Testis (tissue), 3 donors: ENCODE results near the gene VDR. TPM values are rescaled to one million over a fixed set of nuclear protein-coding genes. Genes with fewer than 3 reads are reported as not detected.

ENCODE experiments used
- DNase-seq: peaks from one replicate; pipeline ENCODE4 v3.0.0-alpha.2; 2019
- H3K27ac ChIP-seq, 2 donors: fragments of 200-600 bp; sonication (generic); one replicate each; pipeline ENCODE4 v1.5.1; 2019
- H3K27me3 ChIP-seq: fragments of 200-600 bp; sonication (generic); one replicate; pipeline ENCODE4 v1.5.1; 2019
- H3K36me3 ChIP-seq: fragments of 200-600 bp; sonication (generic); one replicate; pipeline ENCODE4 v1.5.1; 2017; ENCODE audit warnings: low read depth; ENCODE audit errors: missing control alignments
- H3K4me1 ChIP-seq: fragments of 200-600 bp; sonication (generic); one replicate; pipeline ENCODE4 v1.5.1; 2019
- H3K4me3 ChIP-seq, 2 donors: fragments of 200-600 bp; sonication (generic); one replicate each; pipeline ENCODE4 v1.5.1; 2017 to 2019
- H3K9me3 ChIP-seq: fragments of 200-600 bp; sonication (generic); one replicate; pipeline ENCODE4 v1.5.1; 2017
- POLR2A ChIP-seq: fragments of 450-650 bp; IDR thresholded peaks from one replicate; pipeline ENCODE4 v1.6.1; 2017; ENCODE audit warnings: antibody characterized with exemption, mild to moderate bottlenecking, moderate library complexity
- WGBS, 2 donors: methylation state at CpG; one replicate each; pipeline ENCODE4 v1.1.5; 2018; 5-methylcytosine and 5-hydroxymethylcytosine counted together
- intact Hi-C: fragments of 100-400 bp; cut with DNase I; formaldehyde crosslinking; loops from one replicate; pipeline ENCODE4 v1.15.1; 2023; ENCODE audit warnings: low total_unique reads
- polyA plus RNA-seq: library from polyadenylated mRNA; stranded (reverse); fragments of 350-450 nt; fragmentation: Illumina TruSeq; extraction: RNeasy Lipid Tissue Mini Kit (QIAGEN cat#74804); gene quantifications from one replicate; pipeline ENCODE4 v1.2.3, GENCODE V29; 2014; ENCODE audit warnings: low read depth, low replicate concordance; ENCODE audit not compliant: insufficient read depth
- total RNA-seq, 2 donors: library from RNA; depleted of rRNA; stranded (reverse); fragments of >200 nt; gene quantifications; one replicate each; pipeline ENCODE4 v1.2.3, GENCODE V29; 2016
- TF ChIP-seq, protein P1 (sequence below), 3 experiments: fragments of 450-650 bp in 2 of 3; fragments of 200-600 bp in 1 of 3; sonication (generic) in 1 of 3; IDR thresholded peaks; one replicate each; pipeline ENCODE4 v1.5.1; 2016 to 2019; ENCODE audit warnings: antibody characterized with exemption in 3 of 3, mild to moderate bottlenecking in 2 of 3, moderate library complexity in 1 of 3

VDR gene
- total and polyA plus RNA-seq, 3 donors from 2014 or later, result 1.4 to 3.7 (median 2.9) TPM

GRCh38 chr12:47886510-47887240 lies 18.1 kb downstream of the VDR start:
- Histone ChIP-seq H3K4me1 (peaks cover 9% of the 10 kb centered on the region), H3K36me3 (no peaks in the 10 kb centered on the region), H3K9me3 (no peaks in the 10 kb centered on the region), H3K4me3 (no peak overlapping the region), H3K27me3 (no peaks in the 10 kb centered on the region), H3K27ac (no peak overlapping the region)
- intact Hi-C loops, result no loop called here
- 78 to 83% methylated on average over 13 of the region's 13 CpGs for WGBS, 2 donors
- no peak for TF ChIP-seq POLR2A
- TF ChIP-seq, protein P1, sequence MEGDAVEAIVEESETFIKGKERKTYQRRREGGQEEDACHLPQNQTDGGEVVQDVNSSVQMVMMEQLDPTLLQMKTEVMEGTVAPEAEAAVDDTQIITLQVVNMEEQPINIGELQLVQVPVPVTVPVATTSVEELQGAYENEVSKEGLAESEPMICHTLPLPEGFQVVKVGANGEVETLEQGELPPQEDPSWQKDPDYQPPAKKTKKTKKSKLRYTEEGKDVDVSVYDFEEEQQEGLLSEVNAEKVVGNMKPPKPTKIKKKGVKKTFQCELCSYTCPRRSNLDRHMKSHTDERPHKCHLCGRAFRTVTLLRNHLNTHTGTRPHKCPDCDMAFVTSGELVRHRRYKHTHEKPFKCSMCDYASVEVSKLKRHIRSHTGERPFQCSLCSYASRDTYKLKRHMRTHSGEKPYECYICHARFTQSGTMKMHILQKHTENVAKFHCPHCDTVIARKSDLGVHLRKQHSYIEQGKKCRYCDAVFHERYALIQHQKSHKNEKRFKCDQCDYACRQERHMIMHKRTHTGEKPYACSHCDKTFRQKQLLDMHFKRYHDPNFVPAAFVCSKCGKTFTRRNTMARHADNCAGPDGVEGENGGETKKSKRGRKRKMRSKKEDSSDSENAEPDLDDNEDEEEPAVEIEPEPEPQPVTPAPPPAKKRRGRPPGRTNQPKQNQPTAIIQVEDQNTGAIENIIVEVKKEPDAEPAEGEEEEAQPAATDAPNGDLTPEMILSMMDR (IDR thresholded peaks at IDR 0.05), result no peak
- DNase-seq, result no peak

DNA sequence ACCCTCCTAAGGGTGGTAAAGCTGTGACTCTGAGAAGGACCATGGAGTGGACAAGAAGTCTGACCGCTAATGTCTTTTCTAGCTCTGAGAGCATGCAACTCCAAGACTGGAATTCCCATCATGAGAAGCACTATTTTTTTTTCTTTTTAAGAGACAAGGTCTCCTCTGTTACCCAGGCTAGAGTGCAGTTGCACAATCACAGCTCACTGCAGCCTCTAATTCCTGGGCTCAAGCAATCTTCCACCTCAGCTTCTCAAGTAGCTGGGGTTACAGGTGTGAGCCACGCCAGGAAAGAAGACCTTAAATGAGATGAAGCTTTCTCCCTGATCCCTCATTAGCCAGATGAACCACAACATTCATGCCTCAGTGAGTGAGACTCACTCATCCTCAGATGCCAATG lies 19.2 kb downstream of the VDR start:
- H3K27me3 ChIP-seq, result no peaks in the 10 kb centered on the region

DNA sequence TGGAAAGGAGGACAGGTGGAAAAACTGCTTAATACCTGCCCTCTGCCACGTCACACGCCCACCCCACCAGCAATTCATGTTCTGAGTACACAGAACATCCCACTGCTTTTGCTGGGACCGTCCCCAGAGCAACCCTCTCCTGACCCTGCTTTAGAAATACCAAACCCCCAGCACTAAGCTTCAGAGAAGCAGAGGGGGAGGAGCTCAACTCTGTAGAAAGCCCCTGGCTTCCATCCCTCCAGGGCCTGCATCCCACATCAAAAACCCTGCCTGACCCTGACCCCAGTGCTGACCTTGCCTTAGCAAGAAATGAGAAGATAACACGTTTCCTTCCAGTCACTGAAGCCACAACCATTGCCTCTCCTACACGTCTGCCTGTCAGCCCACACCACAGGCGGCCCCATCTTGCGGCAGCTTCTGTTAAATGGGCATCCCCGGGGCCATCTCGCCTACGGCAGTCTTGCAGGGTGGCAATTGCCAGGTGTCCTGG lies 19.7 kb downstream of the VDR start:
- intact Hi-C loops, result no loop called here
- Histone ChIP-seq H3K4me1 (peaks cover 9% of the 10 kb centered on the region), H3K27me3 (no peaks in the 10 kb centered on the region), H3K27ac (no peak overlapping the region), H3K36me3 (no peaks in the 10 kb centered on the region), H3K4me3 (no peak overlapping the region), H3K9me3 (no peaks in the 10 kb centered on the region)
- 79 to 80% methylated on average over 7 to 10 of the region's 10 CpGs for WGBS, 2 donors
- no peak for DNase-seq
- TF ChIP-seq POLR2A, result no peak
- TF ChIP-seq, protein P1 (IDR thresholded peaks at IDR 0.05), result no peak

More for the DNA sequence above, 19.2 kb downstream of the VDR start:
- no peak for TF ChIP-seq POLR2A
- TF ChIP-seq, protein P1 (IDR thresholded peaks at IDR 0.05), result no peak
- H3K4me3 ChIP-seq, result no peak overlapping the region
- peaks cover 9% of the 10 kb centered on the region for H3K4me1 ChIP-seq
- no peak for DNase-seq
- H3K36me3 ChIP-seq, result no peaks in the 10 kb centered on the region
- no peaks in the 10 kb centered on the region for H3K9me3 ChIP-seq
- 98 to 100% methylated on average over 2 of the region's 2 CpGs for WGBS, 2 donors
- intact Hi-C loops, result no loop called here
- no peak overlapping the region for H3K27ac ChIP-seq

DNA sequence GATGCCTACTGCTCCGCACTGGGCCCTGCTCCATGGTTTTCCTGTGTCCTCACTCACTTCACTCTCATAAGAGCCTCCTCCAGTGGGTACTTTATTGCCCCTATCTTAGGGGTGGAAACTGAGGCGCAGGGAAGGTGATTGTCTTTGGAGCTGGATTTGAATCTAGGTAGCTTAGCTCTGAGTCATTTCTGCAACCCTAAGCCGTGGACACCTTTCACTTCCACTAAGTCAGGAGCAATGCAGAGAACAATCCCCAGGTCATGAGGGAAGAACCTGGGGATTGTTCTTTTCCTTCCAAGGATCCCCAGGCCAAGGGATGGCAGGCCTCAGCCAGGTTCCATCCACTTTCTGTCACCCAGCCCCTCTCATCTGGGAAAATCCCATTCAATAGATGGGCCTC lies 20.3 kb downstream of the VDR start:
- intact Hi-C loops, result no loop called here
- no peaks in the 10 kb centered on the region for H3K9me3 ChIP-seq
- DNase-seq, result no peak
- 69 to 81% methylated on average over 3 of the region's 3 CpGs for whole genome bisulfite sequencing, 2 donors
- no peaks in the 10 kb centered on the region for H3K36me3 ChIP-seq
- no peak overlapping the region for H3K4me3 ChIP-seq
- peaks cover 9% of the 10 kb centered on the region for H3K4me1 ChIP-seq
- TF ChIP-seq POLR2A, result no peak
- TF ChIP-seq, protein P1 (IDR thresholded peaks at IDR 0.05), result no peak
- H3K27me3 ChIP-seq, result no peaks in the 10 kb centered on the region
- H3K27ac ChIP-seq, result no peak overlapping the region

- Histone ChIP-seq H3K4me1 (peaks cover 9% of the 10 kb centered on the region), H3K27ac (no peak overlapping the region), H3K27me3 (no peaks in the 10 kb centered on the region), H3K4me3 (no peak overlapping the region), H3K36me3 (no peaks in the 10 kb centered on the region), H3K9me3 (no peaks in the 10 kb centered on the region)
- intact Hi-C loops, result no loop called here
- no peak for DNase-seq
- no peak for TF ChIP-seq POLR2A
- TF ChIP-seq, protein P1 (IDR thresholded peaks at IDR 0.05), result no peak
- WGBS, 2 donors, result 88 to 92% methylated on average over 2 to 5 of the region's 5 CpGs
These were observed 21.1 kb downstream of the VDR start for GRCh38 chr12:47883663-47884195.
